ENCODE measurements around the gene MCOLN3.

MCOLN3 gene

DNA sequence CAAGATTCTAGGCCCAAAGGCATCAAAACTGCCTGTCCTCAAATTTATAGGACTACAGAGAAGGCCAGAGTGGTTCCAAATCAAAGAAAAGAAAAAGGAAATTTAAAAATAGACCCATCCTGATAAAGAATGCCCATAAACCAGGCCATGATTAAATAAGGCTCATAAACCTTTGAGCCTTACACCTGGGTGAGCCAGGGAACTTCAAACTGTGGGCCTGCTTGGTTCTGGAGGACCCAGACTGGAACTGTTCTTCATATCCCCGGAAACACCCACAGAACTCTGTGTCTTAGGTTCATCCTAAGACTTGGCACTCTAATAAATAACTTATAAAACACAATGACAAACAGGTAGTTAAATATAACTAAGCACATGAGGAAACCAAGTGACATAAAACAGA, 80.2 kb downstream of the MCOLN3 start:
- no peak overlapping the region for H3K4me2 ChIP-seq (ENCODE audit: low read depth, low read length)
- H3K36me3 ChIP-seq (replicated peaks; ENCODE audit: insufficient read depth, low read length), result no peaks in the 10 kb centered on the region
- H4K20me1 ChIP-seq (ENCODE audit: insufficient read depth, low read length), result no peaks in the 10 kb centered on the region
- TF ChIP-seq CTCF (IDR thresholded peaks at IDR 0.05; ENCODE audit: low read length) (no peak), EZH2 (optimal IDR thresholded peaks at IDR 0.05; ENCODE audit: low read depth, low read length) (no peak), EZH2phosphoT487 (IDR thresholded peaks at IDR 0.05; ENCODE audit: low read length) (no peak)
- no peak for DNase-seq
- no peaks in the 10 kb centered on the region for H3K4me1 ChIP-seq (ENCODE audit: low read length)
- H3K79me2 ChIP-seq (ENCODE audit: low read length), result no peaks in the 10 kb centered on the region
- no peaks in the 10 kb centered on the region for H3F3A ChIP-seq (ENCODE audit: insufficient read depth, low read length)
- H3K27me3 ChIP-seq (replicated peaks; ENCODE audit: insufficient read depth, low read length), result no peaks in the 10 kb centered on the region
- no peak overlapping the region for H3K9ac ChIP-seq (ENCODE audit: low read length)
- no peak overlapping the region for H2AFZ ChIP-seq (ENCODE audit: low read length)
- H3K4me3 ChIP-seq (ENCODE audit: low read length), result no peak overlapping the region
- no peaks in the 10 kb centered on the region for H3K9me2 ChIP-seq (replicated peaks; ENCODE audit: insufficient read depth, low read length)
- H3K27ac ChIP-seq (ENCODE audit: low read length), result no peak overlapping the region
- H3K9me3 ChIP-seq (replicated peaks; ENCODE audit: insufficient read depth, low read length), result no peaks in the 10 kb centered on the region
